ENCODE data around the gene PDSS1. TPM values are rescaled to one million over a fixed set of nuclear protein-coding genes. Genes with fewer than 3 reads are reported as not detected.
"Not testable (repeated sequence)": the region's sequence is repeated elsewhere in the genome, so short reads cannot be mapped to it uniquely, and the experiment has no call there.

The PDSS1 gene
- polyA plus RNA-seq, 4 donors: 9.0 to 12.7 (median 10.9) TPM

- no peak for DNase-seq (ENCODE audit: low read depth in 4 of 4, low spot score in 3 of 4)
Observed at GRCh38 chr10:26735435-26735834, 37.9 kb downstream of the PDSS1 start.

- no peak for DNase-seq (ENCODE audit: low read depth in 4 of 4, low spot score in 3 of 4)
Observed at GRCh38 chr10:26737730-26738129, 40.2 kb downstream of the PDSS1 start.

GRCh38 chr10:26738301-26738911, 40.9 kb downstream of the PDSS1 start:
- no peak for DNase-seq (ENCODE audit: low read depth in 4 of 4, low spot score in 3 of 4)

GRCh38 chr10:26739071-26739631, 41.6 kb downstream of the PDSS1 start:
- no peak for DNase-seq (ENCODE audit: low read depth in 4 of 4, low spot score in 3 of 4)

GRCh38 chr10:26741368-26741767, 43.9 kb downstream of the PDSS1 start:
- DNase-seq (ENCODE audit: low read depth in 4 of 4, low spot score in 3 of 4): no peak

GRCh38 chr10:26743091-26743490, 45.6 kb downstream of the PDSS1 start:
- DNase-seq (ENCODE audit: low read depth in 4 of 4, low spot score in 3 of 4): no peak

GRCh38 chr10:26743841-26744240, 46.3 kb downstream of the PDSS1 start:
- no peak for DNase-seq (ENCODE audit: low read depth in 4 of 4, low spot score in 3 of 4)

- no peak for DNase-seq (ENCODE audit: low read depth in 4 of 4, low spot score in 3 of 4)
Observed at GRCh38 chr10:26746061-26746460, 48.6 kb downstream of the PDSS1 start.

GRCh38 chr10:26755443-26755903, 58.0 kb downstream of the PDSS1 start:
- no peak for DNase-seq (ENCODE audit: low read depth in 4 of 4, low spot score in 3 of 4)

GRCh38 chr10:26759008-26759407, 61.5 kb downstream of the PDSS1 start:
- no peak for DNase-seq (ENCODE audit: low read depth in 4 of 4, low spot score in 3 of 4)

- DNase-seq (ENCODE audit: low read depth in 4 of 4, low spot score in 3 of 4): no peak
Observed at GRCh38 chr10:26765549-26765948, 68.0 kb downstream of the PDSS1 start.

GRCh38 chr10:26770069-26770468, 72.6 kb downstream of the PDSS1 start:
- DNase-seq (ENCODE audit: low read depth in 4 of 4, low spot score in 3 of 4): no peak

- DNase-seq (ENCODE audit: low read depth in 4 of 4, low spot score in 3 of 4): no peak
Observed at GRCh38 chr10:26773633-26774032, 76.1 kb downstream of the PDSS1 start.

- DNase-seq (ENCODE audit: low read depth in 4 of 4, low spot score in 3 of 4): no peak
Observed at GRCh38 chr10:26776258-26776657, 78.8 kb downstream of the PDSS1 start.

GRCh38 chr10:26777686-26778085, 80.2 kb downstream of the PDSS1 start:
- no peak for DNase-seq (ENCODE audit: low read depth in 4 of 4, low spot score in 3 of 4)

- DNase-seq (ENCODE audit: low read depth in 4 of 4, low spot score in 3 of 4): no peak
Observed at GRCh38 chr10:26779176-26779860, 81.8 kb downstream of the PDSS1 start.

GRCh38 chr10:26780106-26780792, 82.7 kb downstream of the PDSS1 start:
- DNase-seq (ENCODE audit: low read depth in 4 of 4, low spot score in 3 of 4): no peak

- no peak for DNase-seq (ENCODE audit: low read depth in 4 of 4, low spot score in 3 of 4)
Observed at GRCh38 chr10:26780793-26781601, 83.5 kb downstream of the PDSS1 start.

- no peak for DNase-seq (ENCODE audit: low read depth in 4 of 4, low spot score in 3 of 4)
Observed at GRCh38 chr10:26781797-26782196, 84.3 kb downstream of the PDSS1 start.

GRCh38 chr10:26787362-26787761, 89.9 kb downstream of the PDSS1 start:
- no peak for DNase-seq (ENCODE audit: low read depth in 4 of 4, low spot score in 3 of 4)

GRCh38 chr10:26789779-26790178, 92.3 kb downstream of the PDSS1 start:
- not testable (repeated sequence) for DNase-seq (ENCODE audit: low read depth in 4 of 4, low spot score in 3 of 4)
